Ascending aorta (tissue), 2 donors: ENCODE measurements around the gene HMGN5. TPM values are rescaled to one million over a fixed set of nuclear protein-coding genes. Genes with fewer than 3 reads are reported as not detected.

ENCODE experiments used
- DNase-seq, 2 donors: peaks; one replicate each; pipeline ENCODE4 v3.0.0-alpha.2; 2019; ENCODE audit warnings: low spot score in 2 of 2
- H3K27ac ChIP-seq, 2 donors: fragments of 200-600 bp; sonication (generic); one replicate each; pipeline ENCODE4 v1.5.1; 2016 to 2017; ENCODE audit warnings: mild to moderate bottlenecking in 1 of 2
- H3K27me3 ChIP-seq: fragments of 200-600 bp; sonication (generic); one replicate; pipeline ENCODE4 v1.5.1; 2017
- H3K36me3 ChIP-seq, 2 donors: fragments of 200-600 bp; sonication (generic); one replicate each; pipeline ENCODE4 v1.5.1; 2016
- H3K4me1 ChIP-seq, 2 donors: fragments of 200-600 bp; sonication (generic); one replicate each; pipeline ENCODE4 v1.5.1; 2016 to 2017; ENCODE audit warnings: mild to moderate bottlenecking in 1 of 2
- H3K4me3 ChIP-seq, 2 donors: fragments of 200-600 bp; sonication (generic); one replicate each; pipeline ENCODE4 v1.5.1; 2016 to 2017; ENCODE audit warnings: mild to moderate bottlenecking in 1 of 2
- H3K9me3 ChIP-seq, 2 donors: fragments of 200-600 bp; sonication (generic); one replicate each; pipeline ENCODE4 v1.5.1; 2016
- intact Hi-C: fragments of 100-400 bp; cut with DNase I; formaldehyde crosslinking; loops from one replicate; pipeline ENCODE4 v1.15.1; 2023
- total RNA-seq: library from RNA; depleted of rRNA; stranded (reverse); fragments of >200 nt; gene quantifications from one replicate; pipeline ENCODE4 v1.1.0, GENCODE V29; 2016
- TF ChIP-seq, protein P1 (sequence below), 3 experiments: fragments of 200-600 bp in 2 of 3; fragments of 450-650 bp in 1 of 3; sonication (generic) in 2 of 3; IDR thresholded peaks; one replicate each; pipeline ENCODE4 v1.5.1; 2016 to 2019; ENCODE audit warnings: antibody characterized with exemption in 3 of 3, mild to moderate bottlenecking in 1 of 3, moderate library complexity in 1 of 3

The HMGN5 gene
- total RNA-seq, 1 donor from 2014 or later, result not detected

DNA sequence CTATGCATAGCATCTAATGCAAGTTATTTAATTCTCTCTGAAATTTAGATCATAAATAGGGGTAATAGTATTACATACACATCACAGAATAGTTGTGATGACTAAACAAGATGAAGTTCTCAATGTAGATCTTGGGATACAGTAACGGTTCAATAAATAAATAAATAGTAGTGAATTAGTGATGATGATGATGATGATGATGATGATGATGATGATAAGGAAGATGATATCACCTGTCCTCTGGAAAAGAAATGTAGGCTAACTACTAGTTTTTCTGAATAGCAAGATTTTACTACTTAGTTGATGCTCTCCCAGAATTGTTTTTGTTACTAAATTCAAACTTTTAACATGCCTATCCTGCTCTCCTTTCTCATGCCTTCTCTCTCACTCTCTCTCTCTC is 30.5 kb upstream of the HMGN5 start:
- Histone ChIP-seq H3K27ac (no peak overlapping the region), H3K4me1 (no peaks in the 10 kb centered on the region), H3K36me3 (no peaks in the 10 kb centered on the region), H3K4me3 (no peak overlapping the region), H3K9me3 (no peaks in the 10 kb centered on the region), H3K27me3 (no peaks in the 10 kb centered on the region)
- TF ChIP-seq, protein P1, sequence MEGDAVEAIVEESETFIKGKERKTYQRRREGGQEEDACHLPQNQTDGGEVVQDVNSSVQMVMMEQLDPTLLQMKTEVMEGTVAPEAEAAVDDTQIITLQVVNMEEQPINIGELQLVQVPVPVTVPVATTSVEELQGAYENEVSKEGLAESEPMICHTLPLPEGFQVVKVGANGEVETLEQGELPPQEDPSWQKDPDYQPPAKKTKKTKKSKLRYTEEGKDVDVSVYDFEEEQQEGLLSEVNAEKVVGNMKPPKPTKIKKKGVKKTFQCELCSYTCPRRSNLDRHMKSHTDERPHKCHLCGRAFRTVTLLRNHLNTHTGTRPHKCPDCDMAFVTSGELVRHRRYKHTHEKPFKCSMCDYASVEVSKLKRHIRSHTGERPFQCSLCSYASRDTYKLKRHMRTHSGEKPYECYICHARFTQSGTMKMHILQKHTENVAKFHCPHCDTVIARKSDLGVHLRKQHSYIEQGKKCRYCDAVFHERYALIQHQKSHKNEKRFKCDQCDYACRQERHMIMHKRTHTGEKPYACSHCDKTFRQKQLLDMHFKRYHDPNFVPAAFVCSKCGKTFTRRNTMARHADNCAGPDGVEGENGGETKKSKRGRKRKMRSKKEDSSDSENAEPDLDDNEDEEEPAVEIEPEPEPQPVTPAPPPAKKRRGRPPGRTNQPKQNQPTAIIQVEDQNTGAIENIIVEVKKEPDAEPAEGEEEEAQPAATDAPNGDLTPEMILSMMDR (IDR thresholded peaks at IDR 0.05), result no peak
- no peak for DNase-seq
- intact Hi-C loops, result no loop called here

DNA sequence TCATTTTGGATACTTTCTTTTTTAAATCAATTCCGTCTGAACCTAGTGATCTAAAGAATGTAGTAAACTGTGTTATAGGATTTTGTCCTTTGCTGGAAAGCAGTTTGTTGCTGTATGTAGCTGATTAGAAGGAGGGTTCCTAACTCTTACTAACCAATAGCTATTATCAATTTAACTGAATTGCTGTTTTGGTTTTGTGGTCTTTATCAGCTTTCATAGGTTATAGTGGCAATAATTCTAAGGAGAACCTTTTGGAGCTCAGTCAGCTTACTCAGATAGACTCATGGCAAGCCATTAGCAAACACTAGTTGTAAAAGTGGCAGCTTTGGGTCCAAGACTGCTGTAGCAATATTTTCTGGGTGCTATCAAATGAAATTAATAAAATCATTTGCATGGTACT is 29.8 kb upstream of the HMGN5 start:
- DNase-seq, result no peak
- Histone ChIP-seq H3K4me1 (no peaks in the 10 kb centered on the region), H3K9me3 (no peaks in the 10 kb centered on the region), H3K27ac (no peak overlapping the region), H3K4me3 (no peak overlapping the region), H3K36me3 (no peaks in the 10 kb centered on the region), H3K27me3 (no peaks in the 10 kb centered on the region)
- TF ChIP-seq, protein P1 (IDR thresholded peaks at IDR 0.05), result no peak
- intact Hi-C loops, result no loop called here

DNA sequence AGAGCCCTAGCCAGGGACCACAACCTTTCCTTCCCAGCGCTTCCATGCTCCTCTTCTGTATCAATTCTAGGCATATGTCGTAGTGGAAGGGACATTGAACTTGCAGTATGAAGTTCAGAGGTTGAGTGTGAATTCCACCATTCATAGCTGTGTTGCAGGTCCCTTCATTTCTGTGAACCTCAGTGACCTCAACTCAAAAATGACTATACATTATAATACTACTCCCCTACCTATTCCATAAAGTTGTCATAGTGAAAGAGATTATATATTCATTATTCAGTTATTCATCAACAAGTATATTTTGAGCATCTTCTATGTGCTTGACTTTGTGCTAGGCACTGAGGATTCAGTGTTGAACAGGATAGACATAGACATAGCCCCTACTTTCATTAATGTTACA is 28.2 kb upstream of the HMGN5 start:
- TF ChIP-seq, protein P1 (IDR thresholded peaks at IDR 0.05), result no peak
- no peak for DNase-seq

DNA sequence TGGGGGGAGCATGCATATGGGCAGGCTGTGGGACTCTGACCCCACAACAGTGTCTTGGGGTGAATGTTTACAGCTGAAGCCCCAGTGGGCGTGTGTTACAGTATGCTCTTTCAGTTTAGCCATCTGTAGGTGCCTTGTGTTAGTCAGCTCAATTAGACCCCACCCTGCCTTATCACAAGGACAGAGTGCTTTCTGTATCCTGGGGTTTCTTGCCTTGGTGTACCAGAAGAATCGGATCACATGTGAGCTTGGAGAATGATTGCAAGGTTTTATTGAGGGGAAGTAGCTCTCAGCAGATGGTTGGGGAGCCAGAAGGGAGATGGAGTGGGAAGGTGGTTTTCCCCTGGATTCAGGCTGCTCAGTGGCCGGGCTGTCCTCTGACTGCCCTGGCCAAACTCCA is 27.5 kb upstream of the HMGN5 start:
- DNase-seq, result no peak
- Histone ChIP-seq H3K4me1 (no peaks in the 10 kb centered on the region), H3K27me3 (no peaks in the 10 kb centered on the region), H3K36me3 (no peaks in the 10 kb centered on the region), H3K9me3 (no peaks in the 10 kb centered on the region), H3K4me3 (no peak overlapping the region), H3K27ac (no peak overlapping the region)
- TF ChIP-seq, protein P1 (IDR thresholded peaks at IDR 0.05), result no peak
- intact Hi-C loops, result no loop called here

More for the DNA sequence above, 28.2 kb upstream of the HMGN5 start:
- H3K36me3 ChIP-seq, result no peaks in the 10 kb centered on the region
- no peaks in the 10 kb centered on the region for H3K9me3 ChIP-seq
- H3K27me3 ChIP-seq, result no peaks in the 10 kb centered on the region
- no peak overlapping the region for H3K4me3 ChIP-seq
- H3K27ac ChIP-seq, result no peak overlapping the region
- no peaks in the 10 kb centered on the region for H3K4me1 ChIP-seq
- intact Hi-C loops, result no loop called here

DNA sequence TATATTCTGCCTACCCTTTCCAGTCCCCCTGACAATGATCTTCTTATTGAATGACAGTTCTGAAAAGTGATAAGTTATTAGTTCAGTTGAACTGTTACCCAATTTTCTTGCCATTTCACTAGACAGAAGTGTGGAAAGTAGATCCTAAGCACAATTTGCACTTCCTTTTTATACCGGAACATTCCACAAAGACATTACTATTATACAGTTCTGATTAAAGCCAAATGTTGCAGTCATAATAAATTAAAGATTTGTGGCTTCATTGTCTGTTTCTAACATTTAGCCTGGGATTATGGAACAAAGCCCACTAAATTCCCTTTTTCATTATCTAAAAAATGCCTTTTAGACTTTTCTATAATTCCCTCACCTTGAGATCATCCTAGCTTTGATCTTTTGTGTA is 14.0 kb upstream of the HMGN5 start:
- no peak for DNase-seq

More for the DNA sequence above, 14.0 kb upstream of the HMGN5 start:
- H3K36me3 ChIP-seq, result no peaks in the 10 kb centered on the region
- H3K27ac ChIP-seq, result no peak overlapping the region
- H3K4me3 ChIP-seq, result no peak overlapping the region
- no peaks in the 10 kb centered on the region for H3K4me1 ChIP-seq
- intact Hi-C loops, result no loop called here
- no peaks in the 10 kb centered on the region for H3K9me3 ChIP-seq
- H3K27me3 ChIP-seq, result no peaks in the 10 kb centered on the region
- TF ChIP-seq, protein P1 (IDR thresholded peaks at IDR 0.05), result no peak
